Astrocyte (in vitro differentiated cells and primary cell): ENCODE measurements around the gene UVRAG. TPM values are rescaled to one million over a fixed set of nuclear protein-coding genes. Genes with fewer than 3 reads are reported as not detected.
A peak's percentile ranks its signal among the peaks of the same experiment; 100 is the strongest.

Source experiments
- DNase-seq: peaks from one replicate; pipeline ENCODE4 v3.0.0-alpha.2; 2010; ENCODE audit warnings: low read depth
- FAIRE-seq: peaks from 2 replicates; lab custom pipeline; 2011; peaks lifted over from hg19 to GRCh38; lab: Jason Lieb, UNC
- H2AFZ ChIP-seq: 2 replicates; pipeline ENCODE4 v1.6.0; 2012; ENCODE audit warnings: low read depth, low read length, inconsistent platforms
- H3K27ac ChIP-seq: 2 replicates; pipeline ENCODE4 v1.5.1; 2011; ENCODE audit warnings: low read depth, low read length, inconsistent platforms
- H3K27me3 ChIP-seq: 2 replicates; pipeline ENCODE4 v1.6.0; 2011; ENCODE audit warnings: low read length, inconsistent platforms; ENCODE audit not compliant: insufficient read depth
- H3K36me3 ChIP-seq: 2 replicates; pipeline ENCODE4 v1.5.1; 2011; ENCODE audit warnings: low read length, inconsistent platforms; ENCODE audit not compliant: insufficient read depth
- H3K4me1 ChIP-seq: 2 replicates; pipeline ENCODE4 v1.5.1; 2011; ENCODE audit warnings: low read length, inconsistent platforms; ENCODE audit not compliant: insufficient read depth
- H3K4me2 ChIP-seq: 2 replicates; pipeline ENCODE4 v1.6.0; 2012; ENCODE audit warnings: low read length, inconsistent platforms
- H3K4me3 ChIP-seq: 2 replicates; pipeline ENCODE4 v1.5.1; 2011; ENCODE audit warnings: low read depth, mild to moderate bottlenecking, low read length, inconsistent platforms; ENCODE audit not compliant: insufficient read depth
- H3K79me2 ChIP-seq: 2 replicates; pipeline ENCODE4 v1.6.0; 2012; ENCODE audit warnings: mild to moderate bottlenecking, low read length, inconsistent platforms; ENCODE audit not compliant: insufficient read depth
- H3K9ac ChIP-seq: 2 replicates; pipeline ENCODE4 v1.6.0; 2012; ENCODE audit warnings: mild to moderate bottlenecking, low read length, inconsistent platforms
- H3K9me3 ChIP-seq: 2 replicates; pipeline ENCODE4 v1.5.1; 2012; ENCODE audit warnings: low read depth, mild to moderate bottlenecking, low read length, inconsistent platforms; ENCODE audit not compliant: insufficient read depth
- H4K20me1 ChIP-seq: 2 replicates; pipeline ENCODE4 v1.6.0; 2012; ENCODE audit warnings: low read length, inconsistent platforms; ENCODE audit not compliant: insufficient read depth
- H3K27ac Mint-ChIP-seq: one replicate; pipeline ENCODE4 v1.8.0; 2021; ENCODE audit warnings: mild to moderate bottlenecking, mixed read lengths; ENCODE audit not compliant: unreplicated experiment
- H3K27me3 Mint-ChIP-seq: one replicate; pipeline ENCODE4 v1.8.0; 2021; ENCODE audit warnings: low read depth, mixed read lengths; ENCODE audit not compliant: unreplicated experiment
- H3K36me3 Mint-ChIP-seq: one replicate; pipeline ENCODE4 v1.8.0; 2021; ENCODE audit warnings: low read depth, mixed read lengths; ENCODE audit not compliant: unreplicated experiment
- H3K4me1 Mint-ChIP-seq: one replicate; pipeline ENCODE4 v1.8.0; 2021; ENCODE audit warnings: low read depth, mixed read lengths; ENCODE audit not compliant: unreplicated experiment
- H3K4me3 Mint-ChIP-seq: one replicate; pipeline ENCODE4 v1.8.0; 2021; ENCODE audit warnings: mild to moderate bottlenecking, moderate library complexity, mixed read lengths; ENCODE audit not compliant: unreplicated experiment
- H3K9me3 Mint-ChIP-seq: one replicate; pipeline ENCODE4 v1.8.0; 2021; ENCODE audit warnings: mild to moderate bottlenecking, mixed read lengths; ENCODE audit not compliant: unreplicated experiment
- CTCF ChIP-seq: IDR thresholded peaks from 2 replicates; pipeline ENCODE4 v1.5.1; 2011; ENCODE audit warnings: low read depth, mild to moderate bottlenecking, inconsistent platforms, low read length, moderate library complexity; ENCODE audit not compliant: insufficient read depth
- EZH2 ChIP-seq: IDR thresholded peaks from 2 replicates; pipeline ENCODE4 v1.6.1; 2012; ENCODE audit warnings: mild to moderate bottlenecking, low read length, inconsistent platforms; ENCODE audit not compliant: insufficient read depth
- total RNA-seq: library from RNA; stranded (reverse); gene quantifications from 2 replicates; pipeline ENCODE4 v1.2.1, GENCODE V29; 2021

UVRAG gene
- total RNA-seq, 1 donor from 2014 or later = 15.3 TPM

- Histone ChIP-seq H3K4me3 (no peak overlapping the region), H3K4me2 (no peak overlapping the region), H2AFZ (no peak overlapping the region), H3K27ac (no peak overlapping the region), H3K27me3 (no peaks in the 10 kb centered on the region), H3K79me2 (no peaks in the 10 kb centered on the region), H3K9me3 (no peaks in the 10 kb centered on the region), H4K20me1 (no peaks in the 10 kb centered on the region), H3K4me1 (peaks cover 6% of the 10 kb centered on the region), H3K9ac (no peak overlapping the region), H3K36me3 (no peaks in the 10 kb centered on the region)
- no peak for FAIRE-seq
- TF ChIP-seq EZH2 (no peak), CTCF (no peak)
- no peaks in the 10 kb centered on the region for H3K9me3 Mint-ChIP-seq
- H3K4me3 Mint-ChIP-seq = no peak overlapping the region
- H3K27me3 Mint-ChIP-seq = peaks cover 6% of the 10 kb centered on the region
- peak overlapping the region; percentile 66 for H3K27ac Mint-ChIP-seq
- peaks cover 2% of the 10 kb centered on the region for H3K36me3 Mint-ChIP-seq
- H3K4me1 Mint-ChIP-seq = peaks cover 4% of the 10 kb centered on the region
- DNase-seq = no peak
These were observed 17.9 kb upstream of the UVRAG start for GRCh38 chr11:75797116-75797515.

- no peak for FAIRE-seq
- no peak for DNase-seq
- H3K36me3 ChIP-seq = no peaks in the 10 kb centered on the region
- H3K79me2 ChIP-seq = no peaks in the 10 kb centered on the region
- H2AFZ ChIP-seq = peak overlapping the region; percentile 63
- Mint-ChIP-seq H3K4me3 (no peak overlapping the region), H3K27ac (no peak overlapping the region), H3K27me3 (peaks cover 7% of the 10 kb centered on the region), H3K36me3 (peaks cover 2% of the 10 kb centered on the region), H3K9me3 (no peaks in the 10 kb centered on the region), H3K4me1 (peaks cover 4% of the 10 kb centered on the region)
- H3K27ac ChIP-seq = no peak overlapping the region
- TF ChIP-seq CTCF (no peak), EZH2 (no peak)
- no peak overlapping the region for H3K9ac ChIP-seq
- no peak overlapping the region for H3K4me3 ChIP-seq
- H3K4me1 ChIP-seq = peaks cover 6% of the 10 kb centered on the region
- no peaks in the 10 kb centered on the region for H4K20me1 ChIP-seq
- H3K27me3 ChIP-seq = no peaks in the 10 kb centered on the region
- H3K4me2 ChIP-seq = no peak overlapping the region
- H3K9me3 ChIP-seq = no peaks in the 10 kb centered on the region
These were observed 17.2 kb upstream of the UVRAG start for GRCh38 chr11:75797792-75798191.

GRCh38 chr11:75800136-75800675 lies 14.8 kb upstream of the UVRAG start:
- H3K79me2 ChIP-seq = no peaks in the 10 kb centered on the region
- H3K4me1 Mint-ChIP-seq = peaks cover 4% of the 10 kb centered on the region
- TF ChIP-seq EZH2 (no peak), CTCF (no peak)

More at GRCh38 chr11:75800136-75800675, 14.8 kb upstream of the UVRAG start:
- Histone ChIP-seq H3K36me3 (no peaks in the 10 kb centered on the region), H2AFZ (no peak overlapping the region), H3K4me3 (no peak overlapping the region), H4K20me1 (no peaks in the 10 kb centered on the region), H3K4me1 (peaks cover 6% of the 10 kb centered on the region), H3K9ac (no peak overlapping the region), H3K27me3 (no peaks in the 10 kb centered on the region), H3K9me3 (no peaks in the 10 kb centered on the region), H3K27ac (no peak overlapping the region), H3K4me2 (no peak overlapping the region)
- peaks cover 2% of the 10 kb centered on the region for H3K36me3 Mint-ChIP-seq
- H3K27ac Mint-ChIP-seq = no peak overlapping the region
- DNase-seq = no peak
- FAIRE-seq = no peak
- no peaks in the 10 kb centered on the region for H3K9me3 Mint-ChIP-seq
- H3K27me3 Mint-ChIP-seq = peaks cover 3% of the 10 kb centered on the region
- H3K4me3 Mint-ChIP-seq = no peak overlapping the region
